Psoas muscle (tissue), 8 donors: Measurements from ENCODE around the gene SMPDL3A. TPM values are rescaled to one million over a fixed set of nuclear protein-coding genes. Genes with fewer than 3 reads are reported as not detected.

Experiments
- ATAC-seq, 4 donors: fragments of 200-7000 bp; cut with Tn5 transposase; one replicate each; pipeline ENCODE4 v1.9.1; 2020; ENCODE audit warnings: moderate library complexity in 3 of 4, mild to moderate bottlenecking in 2 of 4
- DNase-seq, 2 donors: peaks; one replicate each; pipeline ENCODE4 v3.0.0-alpha.2; 2020
- H3K27ac ChIP-seq: fragments of 200-600 bp; one replicate; pipeline ENCODE4 v1.8.0; 2022
- H3K27me3 ChIP-seq, 3 donors: fragments of 200-600 bp in 1 of 3; one replicate each; pipeline versions ENCODE4 v1.6.1 to v1.8.0; 2013 to 2022; ENCODE audit warnings: low read length in 2 of 3, mild to moderate bottlenecking in 2 of 3, moderate library complexity in 1 of 3; ENCODE audit not compliant: insufficient read depth in 3 of 3
- H3K36me3 ChIP-seq, 2 donors: fragments of 200-600 bp in 1 of 2; one replicate each; pipeline versions ENCODE4 v1.6.1 to v1.8.0; 2013 to 2022; ENCODE audit warnings: low read depth in 1 of 2, mild to moderate bottlenecking in 1 of 2, moderate library complexity in 1 of 2; ENCODE audit not compliant: insufficient read depth in 1 of 2
- H3K4me1 ChIP-seq: fragments of 200-600 bp; one replicate; pipeline ENCODE4 v1.8.0; 2022
- H3K4me3 ChIP-seq: fragments of 200-600 bp; one replicate; pipeline ENCODE4 v1.8.0; 2022; ENCODE audit warnings: mild to moderate bottlenecking
- H3K9me3 ChIP-seq: fragments of 200-600 bp; one replicate; pipeline ENCODE4 v1.8.0; 2022
- WGBS, 3 donors: extraction: QIAGEN DNeasy Blood & Tissue Kit; methylation state at CpG; one replicate each; pipeline versions ENCODE4 v1.1.6 to v1.1.7; 2013; 5-methylcytosine and 5-hydroxymethylcytosine counted together
- intact Hi-C, 2 donors: fragments of 100-400 bp; cut with DNase I; formaldehyde crosslinking; loops; one replicate each; pipeline versions ENCODE4 v1.11.0 to v1.14.2; 2022
- polyA plus RNA-seq, 3 donors: library from polyadenylated mRNA; stranded (reverse); fragments of 200-250 nt; gene quantifications; one replicate each; pipeline ENCODE4 v1.2.3, GENCODE V29; 2013
- total RNA-seq, 4 donors: library from RNA; stranded (reverse); fragmentation: NEBNext Ultra II Directional in 2 of 4; extraction: Animal tissue kit (Norgen Biotek cat#: 25700) in 2 of 4; gene quantifications; one replicate each; pipeline versions ENCODE4 v1.2.1 to v1.2.4, GENCODE V29; 2021 to 2023
- TF ChIP-seq, protein P1 (sequence below): fragments of 200-600 bp; IDR thresholded peaks from one replicate; pipeline ENCODE4 v1.8.0; 2022; ENCODE audit warnings: antibody characterized with exemption
- donor health status: healthy with polysubstance abuse.
- donor health status: DM: no; HTN: no; CAD: no; lungs with moderate emphysema.
- donor health status: Bipolar disorder and iron deficiency.
- donor health status: healthy.
- donor health status: DM: yes; HTN: yes; CAD: no.
- donor health status: DM: no; HTN: no; CAD: no.
- donor health status: DM: no; HTN: no; CAD: no.
- donor health status: DM: yes; HTN: yes; CAD: no.

SMPDL3A gene
- total and polyA plus RNA-seq, 7 donors, result 6.3 to 38.4 (median 27.6) TPM

DNA sequence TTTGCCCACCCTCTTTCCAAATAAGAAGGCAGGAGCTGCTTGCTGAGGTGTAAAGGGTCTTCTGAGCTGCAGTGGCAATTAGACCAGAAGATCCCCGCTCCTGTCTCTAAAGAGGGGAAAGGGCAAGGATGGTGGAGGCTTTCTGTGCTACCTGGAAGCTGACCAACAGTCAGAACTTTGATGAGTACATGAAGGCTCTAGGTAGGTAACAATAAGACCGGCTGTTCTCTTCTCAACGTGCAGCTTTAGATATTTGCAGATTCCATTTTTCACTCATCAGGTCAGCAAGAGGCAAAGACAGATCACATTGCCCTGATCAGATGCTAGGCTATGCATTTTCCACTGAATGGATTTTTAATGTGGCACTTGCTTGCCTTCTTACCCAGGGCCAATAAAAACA, 9.4 kb upstream of the SMPDL3A start, which contains the start of gene FABP7:
TSS of gene FABP7 (plus strand) at position 50 of the 400 bp plus-strand sequence. CDS start at position 129, 79 bp downstream.
- TF ChIP-seq, protein P1, sequence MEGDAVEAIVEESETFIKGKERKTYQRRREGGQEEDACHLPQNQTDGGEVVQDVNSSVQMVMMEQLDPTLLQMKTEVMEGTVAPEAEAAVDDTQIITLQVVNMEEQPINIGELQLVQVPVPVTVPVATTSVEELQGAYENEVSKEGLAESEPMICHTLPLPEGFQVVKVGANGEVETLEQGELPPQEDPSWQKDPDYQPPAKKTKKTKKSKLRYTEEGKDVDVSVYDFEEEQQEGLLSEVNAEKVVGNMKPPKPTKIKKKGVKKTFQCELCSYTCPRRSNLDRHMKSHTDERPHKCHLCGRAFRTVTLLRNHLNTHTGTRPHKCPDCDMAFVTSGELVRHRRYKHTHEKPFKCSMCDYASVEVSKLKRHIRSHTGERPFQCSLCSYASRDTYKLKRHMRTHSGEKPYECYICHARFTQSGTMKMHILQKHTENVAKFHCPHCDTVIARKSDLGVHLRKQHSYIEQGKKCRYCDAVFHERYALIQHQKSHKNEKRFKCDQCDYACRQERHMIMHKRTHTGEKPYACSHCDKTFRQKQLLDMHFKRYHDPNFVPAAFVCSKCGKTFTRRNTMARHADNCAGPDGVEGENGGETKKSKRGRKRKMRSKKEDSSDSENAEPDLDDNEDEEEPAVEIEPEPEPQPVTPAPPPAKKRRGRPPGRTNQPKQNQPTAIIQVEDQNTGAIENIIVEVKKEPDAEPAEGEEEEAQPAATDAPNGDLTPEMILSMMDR, result no peak
- no peaks in the 10 kb centered on the region for H3K27me3 ChIP-seq
- ATAC-seq, result peak in 3 of 4 donors; percentile 43 to 70 (median 67)

DNA sequence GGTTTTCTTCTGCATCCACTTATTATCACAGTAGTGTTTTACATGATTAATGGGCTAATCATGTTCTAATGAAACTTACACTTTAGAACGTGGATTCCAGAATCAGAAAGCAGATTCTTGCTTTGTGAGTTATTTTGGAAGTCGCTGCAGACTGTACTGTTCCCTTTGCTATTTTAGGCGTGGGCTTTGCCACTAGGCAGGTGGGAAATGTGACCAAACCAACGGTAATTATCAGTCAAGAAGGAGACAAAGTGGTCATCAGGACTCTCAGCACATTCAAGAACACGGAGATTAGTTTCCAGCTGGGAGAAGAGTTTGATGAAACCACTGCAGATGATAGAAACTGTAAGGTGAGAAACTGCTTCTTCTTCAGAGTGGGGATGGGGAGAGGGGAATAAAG, 8.9 kb upstream of the SMPDL3A start:
- intact Hi-C loops, result no loop called here
- peak overlapping the region; percentile 35 for H3K4me3 ChIP-seq

More for the DNA sequence above, 9.4 kb upstream of the SMPDL3A start, which contains the start of gene FABP7:
- intact Hi-C loops, result no loop called here
- Histone ChIP-seq H3K36me3 (no peaks in the 10 kb centered on the region), H3K4me1 (peaks cover 9% of the 10 kb centered on the region), H3K9me3 (no peaks in the 10 kb centered on the region), H3K27ac (no peak within 1 kb of the TSS), H3K4me3 (peak within 1 kb of the TSS; percentile 35)
- DNase-seq, result no peak
- 42 to 60% (median 56%) methylated on average over 3 of the region's 3 CpGs for WGBS, 3 donors

GRCh38 chr6:122781716-122782115, 7.3 kb upstream of the SMPDL3A start:
- intact Hi-C loops, result no loop called here
- DNase-seq (no peak), ATAC-seq (no peak)
- TF ChIP-seq, protein P1, result no peak
- 90 to 93% (median 92%) methylated on average over 7 of the region's 7 CpGs for WGBS, 3 donors
- Histone ChIP-seq H3K36me3 (no peaks in the 10 kb centered on the region), H3K4me3 (no peak overlapping the region), H3K27ac (no peak overlapping the region), H3K27me3 (no peaks in the 10 kb centered on the region), H3K4me1 (peaks cover 9% of the 10 kb centered on the region), H3K9me3 (no peaks in the 10 kb centered on the region)

More for the DNA sequence above, 8.9 kb upstream of the SMPDL3A start:
- peaks cover 9% of the 10 kb centered on the region for H3K4me1 ChIP-seq
- no peak overlapping the region for H3K27ac ChIP-seq
- TF ChIP-seq, protein P1, result no peak
- ATAC-seq (peak in 3 of 4 donors; percentile 46 to 87 (median 60)), DNase-seq (no peak)
- no peaks in the 10 kb centered on the region for H3K36me3 ChIP-seq
- H3K27me3 ChIP-seq, result no peaks in the 10 kb centered on the region
- H3K9me3 ChIP-seq, result no peaks in the 10 kb centered on the region
- 16 to 40% (median 22%) methylated on average over 5 of the region's 5 CpGs for WGBS, 3 donors

DNA sequence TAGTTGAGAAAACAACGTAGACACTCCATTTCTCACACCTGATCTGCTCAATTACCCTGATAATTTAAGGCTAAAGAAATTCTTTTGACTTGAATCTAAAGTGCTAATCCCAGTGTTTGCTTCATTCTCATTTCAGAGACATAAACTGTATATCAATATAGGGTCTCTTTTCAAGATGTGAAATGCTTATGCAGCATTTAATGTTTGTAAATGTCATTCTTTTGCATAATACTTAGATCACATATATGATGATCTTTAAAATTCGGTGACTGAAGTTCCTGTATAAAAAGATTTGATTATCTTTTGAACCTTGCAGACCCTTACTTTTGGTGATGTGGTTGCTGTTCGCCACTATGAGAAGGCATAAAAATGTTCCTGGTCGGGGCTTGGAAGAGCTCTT, 5.7 kb upstream of the SMPDL3A start:
- no peaks in the 10 kb centered on the region for H3K9me3 ChIP-seq
- no peaks in the 10 kb centered on the region for H3K36me3 ChIP-seq
- intact Hi-C loops, result no loop called here
- TF ChIP-seq, protein P1, result no peak
- no peak overlapping the region for H3K27ac ChIP-seq
- DNase-seq (no peak), ATAC-seq (no peak)
- no peaks in the 10 kb centered on the region for H3K27me3 ChIP-seq
- peaks cover 14% of the 10 kb centered on the region for H3K4me1 ChIP-seq
- no peak overlapping the region for H3K4me3 ChIP-seq
- 80 to 89% (median 83%) methylated on average over 4 of the region's 4 CpGs for WGBS, 3 donors

- H3K9me3 ChIP-seq, result no peaks in the 10 kb centered on the region
- DNase-seq, result no peak
- TF ChIP-seq, protein P1, result no peak
- no peaks in the 10 kb centered on the region for H3K36me3 ChIP-seq
- 82 to 96% (median 95%) methylated on average over 1 of the region's 1 CpG for WGBS, 3 donors
- H3K4me1 ChIP-seq, result peaks cover 9% of the 10 kb centered on the region
- H3K27ac ChIP-seq, result no peak overlapping the region
- no peaks in the 10 kb centered on the region for H3K27me3 ChIP-seq
- intact Hi-C loops, result loop anchor here (5.0 kb wide), 1 partner anchor 34 kb away; no protein-coding TSS in a partner anchor
- no peak overlapping the region for H3K4me3 ChIP-seq
- no peak for ATAC-seq
These were observed 3.2 kb upstream of the SMPDL3A start for GRCh38 chr6:122785891-122786290.
